NCI-H748 (cell line): ENCODE data around the gene PTPRM.

ENCODE experiments used
- DNase-seq: peaks from one replicate; lab custom pipeline; 2025; ENCODE audit not compliant: unreplicated experiment; lab: John Stamatoyannopoulos, UW

PTPRM gene

DNA sequence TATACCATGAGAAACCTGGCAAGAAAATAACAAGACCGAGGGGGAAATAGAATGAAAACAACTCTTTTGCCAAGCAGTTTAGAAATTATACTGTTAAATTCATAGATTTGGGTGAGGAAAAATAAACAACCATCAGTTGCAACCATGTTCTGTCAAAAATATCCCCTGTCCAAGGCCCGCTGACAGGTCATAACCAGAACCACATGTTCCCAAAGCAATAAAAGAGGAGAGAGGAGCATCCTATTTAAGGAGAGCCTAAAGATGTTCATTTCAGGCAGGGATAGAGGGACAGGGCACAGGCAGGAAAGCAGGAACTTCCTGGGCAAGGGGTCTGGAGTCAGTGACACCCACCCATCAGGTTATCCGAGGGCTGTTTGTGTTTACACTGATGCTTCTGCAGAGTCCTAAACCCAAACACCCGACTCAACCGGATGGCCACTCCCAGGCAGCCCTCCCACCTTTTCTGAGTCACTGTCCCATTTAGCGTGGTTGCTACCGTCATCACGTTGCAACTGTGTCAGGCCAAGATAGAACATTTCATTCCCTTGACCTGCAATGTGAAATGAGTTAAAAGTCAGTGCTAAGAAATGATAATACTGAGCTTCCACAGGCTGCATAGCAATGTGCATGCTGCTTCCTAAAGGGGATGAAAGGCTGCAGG, 573.9 kb downstream of the PTPRM start:
- DNase-seq: no peak

DNA sequence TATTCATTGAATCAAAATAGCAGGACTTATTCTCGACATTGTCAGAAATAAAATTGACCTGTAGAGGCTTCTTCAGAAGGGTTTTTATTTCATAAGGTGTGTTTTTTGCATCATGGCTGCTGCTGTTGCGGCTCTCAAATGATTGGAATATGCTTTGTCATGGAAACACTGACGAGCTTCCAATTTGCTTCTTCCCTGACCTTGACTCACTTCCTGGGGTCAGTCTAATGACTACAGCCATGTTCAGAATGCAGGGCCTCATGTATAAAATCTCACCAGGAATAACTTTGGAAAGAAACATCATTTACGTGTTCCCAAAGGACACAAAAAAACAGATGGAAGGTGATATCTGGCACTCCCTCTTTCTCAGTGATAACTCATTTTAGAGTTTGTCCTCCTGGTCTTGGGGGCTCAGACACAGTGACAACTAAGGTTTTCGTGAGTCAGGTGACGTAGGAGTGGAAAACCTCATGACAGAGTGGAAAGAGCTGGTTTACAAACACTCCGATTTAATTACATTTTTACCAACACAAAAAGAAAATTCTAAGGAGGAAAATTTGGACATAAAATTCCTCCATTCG, 575.1 kb downstream of the PTPRM start:
- no peak for DNase-seq

DNA sequence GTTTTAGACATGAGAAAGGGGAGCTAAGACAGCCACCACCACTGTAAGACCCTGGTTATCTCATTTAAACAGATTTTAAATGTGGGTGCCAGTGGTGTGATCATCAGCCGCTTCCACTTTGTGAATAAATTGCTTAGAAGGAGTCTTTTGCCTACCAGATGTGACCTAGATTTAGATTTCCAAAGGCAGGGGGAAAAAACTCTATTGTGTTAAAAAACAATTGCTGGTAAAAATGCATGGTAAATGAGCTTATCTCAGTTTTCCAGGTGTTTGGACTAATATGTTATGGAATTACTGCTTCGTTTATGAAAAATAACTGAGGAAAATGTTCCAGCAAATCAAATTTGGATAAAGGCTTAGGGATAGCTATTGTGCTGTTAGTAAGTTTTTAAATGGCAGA, 575.8 kb downstream of the PTPRM start:
- DNase-seq: no peak

DNA sequence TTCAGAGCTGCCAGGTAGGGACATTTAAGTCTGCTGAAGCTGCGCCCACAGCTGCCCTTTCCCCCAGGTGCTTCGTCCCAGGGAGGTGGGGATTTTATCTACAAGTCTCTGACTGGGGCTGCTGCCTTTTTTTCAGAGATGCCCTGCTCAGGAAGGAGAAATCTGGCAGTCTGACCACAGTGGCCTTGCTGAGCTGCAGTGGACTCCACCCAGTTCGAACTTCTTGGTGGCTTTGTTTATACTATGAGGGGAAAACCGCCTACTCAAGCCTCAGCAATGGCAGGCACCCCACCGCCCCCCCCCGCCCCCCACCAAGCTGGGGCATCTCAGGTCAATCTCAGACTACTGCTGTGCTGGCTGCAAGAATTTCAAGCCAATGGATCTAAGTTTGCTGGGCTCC, 584.1 kb downstream of the PTPRM start:
- no peak for DNase-seq

- DNase-seq: no peak
Observed at GRCh38 chr18:8153887-8154583, 586.9 kb downstream of the PTPRM start.

DNA sequence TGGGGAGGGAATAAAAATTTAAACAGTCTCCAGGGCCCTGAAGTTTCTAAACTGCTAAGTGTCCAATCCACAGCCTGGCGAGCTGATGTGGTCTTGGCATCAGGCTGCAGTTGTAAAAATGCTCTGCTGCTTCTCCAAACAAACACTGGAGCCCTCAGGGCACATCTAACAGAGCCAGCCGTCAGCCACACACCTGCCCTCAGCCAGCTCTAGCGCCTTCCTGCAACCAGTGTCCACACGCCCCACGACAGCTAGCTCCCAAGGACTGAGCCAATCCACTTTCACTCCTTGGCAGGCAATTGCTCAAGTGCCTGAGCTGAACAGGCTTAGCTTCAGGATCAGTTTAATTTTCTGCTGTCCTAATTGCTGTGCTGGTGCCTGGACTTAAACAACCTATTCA, 595.7 kb downstream of the PTPRM start:
- peak; percentile 87 for DNase-seq

GRCh38 chr18:8163286-8163959, 596.3 kb downstream of the PTPRM start:
- DNase-seq: no peak

DNA sequence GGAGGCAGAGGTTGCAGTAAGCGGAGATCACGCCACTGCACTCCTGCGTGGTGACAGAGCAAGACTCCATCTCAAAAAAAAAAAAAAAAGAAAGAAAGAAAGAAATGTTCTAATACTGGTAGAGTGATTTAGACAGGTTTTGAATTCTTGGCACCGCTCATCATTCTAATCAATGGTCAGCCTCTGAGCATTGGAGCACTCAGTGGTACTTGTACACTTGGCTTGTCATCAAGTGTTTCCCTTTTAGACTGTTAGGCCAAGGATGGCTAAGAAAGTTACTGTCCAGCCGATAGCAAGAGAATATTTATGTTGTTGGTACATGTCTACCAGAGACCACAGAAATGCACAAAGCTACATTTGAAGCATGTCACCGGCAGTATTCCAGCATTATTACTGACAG, 598.0 kb downstream of the PTPRM start:
- DNase-seq: no peak

DNA sequence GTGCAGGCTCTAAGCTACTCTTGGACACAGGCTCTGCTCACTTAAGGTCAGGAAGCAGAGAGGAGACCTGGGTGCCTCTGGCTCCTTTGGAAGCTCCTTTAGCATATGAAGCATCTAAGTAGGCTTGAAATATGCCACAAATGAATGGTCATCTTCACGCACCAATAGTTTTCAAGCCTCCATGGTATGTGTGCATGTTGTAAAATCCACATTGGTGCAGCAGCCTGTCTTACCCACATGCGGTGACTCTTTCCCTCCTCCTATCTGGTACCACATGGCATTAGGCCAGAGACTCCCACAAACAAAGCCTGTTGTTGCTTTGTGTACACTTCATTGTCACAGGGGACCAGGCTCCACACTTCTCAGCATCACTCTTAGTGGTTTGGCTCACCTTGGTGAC, 599.9 kb downstream of the PTPRM start:
- DNase-seq: peak; percentile 17

DNA sequence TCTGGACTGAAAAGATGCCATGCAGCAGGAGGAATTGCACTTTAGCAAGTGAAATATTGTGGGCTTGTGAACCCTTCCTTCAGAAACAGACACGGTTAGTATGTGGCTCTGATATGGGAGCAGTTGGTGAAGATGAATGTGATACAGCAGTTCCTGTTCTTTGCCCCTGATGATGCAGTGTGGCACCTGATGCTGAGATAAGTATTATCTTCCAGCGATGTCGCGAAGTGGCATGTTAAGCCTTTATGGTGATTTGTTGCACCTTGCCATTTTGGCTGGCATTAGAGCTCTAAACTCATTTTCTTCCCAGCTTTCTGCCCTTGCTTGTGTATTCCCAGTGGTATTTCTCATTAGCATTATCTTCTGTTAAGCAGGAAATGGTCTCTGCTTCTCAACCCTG, 600.6 kb downstream of the PTPRM start:
- no peak for DNase-seq

DNA sequence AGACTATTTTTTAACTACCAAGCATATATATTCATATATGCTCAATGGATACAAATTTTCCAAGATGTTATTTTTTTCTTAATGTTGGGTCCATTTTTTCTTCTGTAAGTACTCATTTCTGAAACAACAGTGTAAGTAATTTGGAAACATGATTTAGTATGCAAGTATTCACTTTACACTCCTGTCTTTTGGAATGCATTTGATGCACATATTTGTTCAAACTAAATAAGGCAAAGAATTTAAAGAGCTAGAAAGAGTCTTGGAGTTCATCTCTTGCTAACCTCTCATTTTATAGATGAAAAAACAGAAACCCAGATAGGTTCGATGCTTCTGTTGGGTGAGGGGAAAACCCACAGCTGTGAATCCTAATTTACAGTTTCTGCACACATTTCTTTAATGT, 602.6 kb downstream of the PTPRM start:
- DNase-seq: no peak

- DNase-seq: no peak
Observed at GRCh38 chr18:8174771-8175170, 607.7 kb downstream of the PTPRM start.

DNA sequence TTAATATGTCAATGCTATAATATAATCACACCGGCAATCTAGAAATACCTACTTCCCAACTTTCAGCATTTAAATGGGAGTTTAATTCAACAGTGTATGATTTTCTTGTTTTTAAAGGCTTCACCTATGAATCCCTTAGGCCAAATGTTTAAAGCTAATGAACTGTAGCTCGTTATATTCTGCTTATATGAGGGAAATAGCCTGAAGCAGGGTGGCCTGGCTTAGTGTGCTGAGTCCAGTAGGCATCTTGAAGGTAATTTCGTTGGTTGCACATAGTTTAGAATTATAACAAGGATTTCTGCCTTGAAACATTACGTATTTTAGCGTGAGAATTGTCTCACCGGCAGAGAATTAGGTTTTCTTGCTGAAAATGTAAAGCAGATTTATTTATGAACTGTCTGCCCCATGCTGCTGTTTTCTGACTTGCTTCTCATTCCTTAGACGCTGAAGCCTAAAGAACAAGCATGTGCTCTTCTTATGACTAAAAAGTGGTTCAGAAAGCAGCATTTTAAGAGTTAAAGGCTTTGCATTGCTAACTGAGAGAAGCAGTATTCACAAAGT, 608.5 kb downstream of the PTPRM start:
- no peak for DNase-seq

DNA sequence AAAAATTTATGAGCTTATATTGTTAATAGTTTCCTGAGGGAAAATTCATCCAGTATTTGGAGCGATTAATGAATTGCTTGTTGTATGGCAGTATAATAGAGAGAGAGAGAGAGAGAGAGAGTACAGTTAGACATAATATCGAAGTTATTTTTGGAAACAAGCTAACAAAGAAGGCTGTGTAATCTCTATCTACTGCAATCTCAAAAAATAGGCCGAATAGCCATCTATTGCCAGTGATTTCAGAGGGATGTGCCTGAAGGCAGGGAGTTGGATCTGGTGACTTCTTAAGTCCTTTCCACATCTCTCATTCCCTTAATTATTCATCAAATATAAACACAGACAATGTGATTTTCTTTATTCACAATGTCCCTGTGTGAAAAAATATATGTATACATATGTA, 609.0 kb downstream of the PTPRM start:
- no peak for DNase-seq

- no peak for DNase-seq
Observed at GRCh38 chr18:8176554-8176953, 609.4 kb downstream of the PTPRM start.

GRCh38 chr18:8177330-8178016, 610.4 kb downstream of the PTPRM start:
- DNase-seq: peak; percentile 85

DNA sequence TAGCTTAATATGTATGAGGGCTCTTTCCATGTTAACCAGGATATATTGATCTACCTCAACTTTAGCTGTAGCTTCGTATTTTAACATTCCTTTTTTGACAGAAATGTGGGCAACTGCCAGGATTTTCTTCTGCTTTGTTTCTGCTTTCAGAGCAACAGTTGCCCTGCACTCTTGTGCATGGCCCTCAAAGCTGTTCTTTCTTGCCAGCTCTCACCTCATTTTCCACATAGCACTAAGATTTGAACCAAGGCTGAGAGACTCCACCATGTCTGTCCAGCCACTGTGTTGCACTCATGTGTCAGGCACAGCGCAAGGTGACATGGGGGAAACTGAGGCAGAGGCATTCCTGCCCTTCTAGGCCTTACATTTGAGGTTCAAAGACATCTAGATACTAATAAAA, 619.3 kb downstream of the PTPRM start:
- no peak for DNase-seq

DNA sequence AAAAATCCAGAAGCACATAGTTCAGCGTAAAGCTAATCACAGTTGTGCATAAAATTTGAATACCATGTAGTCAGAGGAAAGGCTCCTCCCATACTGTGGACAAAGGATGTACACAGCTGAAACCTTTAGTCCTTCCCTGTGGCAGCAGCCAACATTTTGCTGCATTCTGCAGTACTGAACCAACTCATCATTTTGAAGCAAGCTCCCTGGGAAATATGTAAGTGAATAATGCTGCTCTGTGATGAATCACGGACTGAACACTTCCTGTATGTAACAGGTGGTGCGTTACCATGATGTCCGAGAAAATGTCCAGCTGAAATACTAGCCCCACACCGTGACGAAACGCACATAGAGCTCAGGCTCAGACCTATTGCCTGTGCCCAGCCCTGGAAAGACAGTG, 621.1 kb downstream of the PTPRM start:
- DNase-seq: no peak

- DNase-seq: no peak
Observed at GRCh38 chr18:8190980-8191379, 623.9 kb downstream of the PTPRM start.

GRCh38 chr18:8194431-8194830, 627.3 kb downstream of the PTPRM start:
- DNase-seq: no peak

DNA sequence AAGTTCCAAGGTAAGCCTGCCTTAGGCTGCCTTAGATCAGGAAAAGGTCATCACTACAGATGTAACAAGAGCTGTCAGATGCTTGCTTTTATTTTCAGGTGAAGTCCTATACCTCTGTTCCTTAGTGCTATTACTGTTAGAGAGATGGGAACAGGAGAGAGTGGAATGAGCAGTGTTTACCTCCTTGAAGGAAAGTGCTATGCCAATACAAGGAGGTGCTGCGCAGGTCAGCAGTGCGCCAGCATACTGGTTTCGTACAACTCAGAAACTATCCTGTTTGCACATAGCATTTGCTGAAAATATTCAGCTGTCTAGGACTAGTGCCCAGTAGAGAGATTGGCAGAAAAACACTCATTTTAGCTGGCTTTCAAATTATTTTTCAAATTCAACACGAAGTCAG, 629.1 kb downstream of the PTPRM start:
- no peak for DNase-seq
